H1 (cell line): Measurements from ENCODE around the gene POLR2A. TPM values are rescaled to one million over a fixed set of nuclear protein-coding genes. Genes with fewer than 3 reads are reported as not detected.

Experiments used
- CTCF ChIA-PET: fragments of 300-600 bp; sonication (Branson Sonifier 250); formaldehyde crosslinking; loops from one replicate; lab custom pipeline; 2021; ENCODE audit not compliant: partially characterized antibody; lab: Charles Lee
- POLR2A ChIA-PET: fragments of 300-600 bp; sonication (Branson Sonifier 250); formaldehyde crosslinking; loops from one replicate; lab custom pipeline; 2021; ENCODE audit warnings: inconsistent platforms; ENCODE audit not compliant: partially characterized antibody; lab: Charles Lee
- DNase-seq, 2 experiments: peaks; one replicate each; pipeline versions ENCODE4 v3.0.0 to v3.0.0-alpha.2; 2010 to 2022; ENCODE audit warnings: low spot score in 2 of 2, low read depth in 1 of 2, mixed read lengths in 1 of 2
- FAIRE-seq: peaks from 2 replicates; lab custom pipeline; 2011; peaks lifted over from hg19 to GRCh38; lab: Jason Lieb, UNC
- H2AFZ ChIP-seq: 2 replicates; pipeline ENCODE4 v1.8.1; 2012; ENCODE audit warnings: low read length, inconsistent platforms
- H2AK5ac ChIP-seq: 2 replicates; pipeline ENCODE4 v1.6.1; 2013; ENCODE audit warnings: low read depth, low read length
- H2BK120ac ChIP-seq: replicated peaks from 2 replicates; pipeline ENCODE3; 2013; ENCODE audit warnings: low read depth, low read length, inconsistent platforms
- H2BK12ac ChIP-seq: 2 replicates; pipeline ENCODE4 v1.6.1; 2013; ENCODE audit warnings: low read depth, low read length
- H2BK15ac ChIP-seq: 2 replicates; pipeline ENCODE4 v1.6.1; 2013; ENCODE audit warnings: low read length
- H2BK20ac ChIP-seq: 2 replicates; pipeline ENCODE4 v1.6.1; 2013; ENCODE audit warnings: low read length
- H2BK5ac ChIP-seq: 2 replicates; pipeline ENCODE4 v1.6.1; 2013; ENCODE audit warnings: low read depth, low read length
- H3K14ac ChIP-seq: 2 replicates; pipeline ENCODE4 v1.6.1; 2013; ENCODE audit warnings: inconsistent platforms; ENCODE audit not compliant: insufficient read length
- H3K18ac ChIP-seq: 2 replicates; pipeline ENCODE4 v1.6.1; 2013; ENCODE audit warnings: low read length; ENCODE audit errors: extremely low read depth
- H3K23ac ChIP-seq: 2 replicates; pipeline ENCODE4 v1.6.1; 2013; ENCODE audit warnings: inconsistent platforms; ENCODE audit not compliant: insufficient read length
- H3K23me2 ChIP-seq: 2 replicates; pipeline ENCODE4 v1.6.1; 2013; ENCODE audit warnings: low read depth, low read length
- H3K27ac ChIP-seq: 2 replicates; pipeline ENCODE4 v1.6.1; 2011; ENCODE audit warnings: low read depth, low read length, inconsistent platforms
- H3K27me3 ChIP-seq, 4 experiments: replicated peaks in 1 of 4; 1 replicate in 1 of 4; 2 replicates in 3 of 4; pipeline versions ENCODE4 v1.6.1 to v1.8.1; 2011 to 2013; ENCODE audit warnings: low read length in 3 of 4, mild to moderate bottlenecking in 3 of 4, inconsistent platforms in 2 of 4, mixed read lengths in 2 of 4, moderate library complexity in 1 of 4; ENCODE audit not compliant: control insufficient read depth in 3 of 4, insufficient read depth in 3 of 4; ENCODE audit errors: extremely low read depth in 1 of 4
- H3K36me3 ChIP-seq, 4 experiments: 2 replicates each; pipeline versions ENCODE4 v1.6.1 to v1.8.1; 2011 to 2013; ENCODE audit warnings: mild to moderate bottlenecking in 4 of 4, low read length in 3 of 4, moderate library complexity in 2 of 4, control low read depth in 1 of 4, inconsistent platforms in 1 of 4; ENCODE audit not compliant: insufficient read depth in 4 of 4, control insufficient read depth in 2 of 4
- H3K4ac ChIP-seq: replicated peaks from 2 replicates; pipeline ENCODE3; 2013; ENCODE audit warnings: low read length, low read depth, mixed read lengths, inconsistent platforms; ENCODE audit not compliant: insufficient read length
- H3K4me1 ChIP-seq, 4 experiments: replicated peaks in 1 of 4; 1 replicate in 1 of 4; 2 replicates in 3 of 4; pipeline versions ENCODE4 v1.6.1 to v1.8.1; 2011 to 2013; ENCODE audit warnings: low read length in 3 of 4, inconsistent platforms in 2 of 4, mixed read lengths in 1 of 4; ENCODE audit not compliant: insufficient read depth in 4 of 4, control insufficient read depth in 3 of 4
- H3K4me2 ChIP-seq, 2 experiments: 2 replicates each; pipeline versions ENCODE4 v1.6.1 to v1.8.1; 2011 to 2013; ENCODE audit warnings: low read depth in 2 of 2, low read length in 2 of 2, control low read depth in 1 of 2, inconsistent platforms in 1 of 2, mild to moderate bottlenecking in 1 of 2; ENCODE audit not compliant: insufficient read depth in 1 of 2
- H3K4me3 ChIP-seq, 4 experiments: fragments of 200-600, 300-600 bp in 1 of 4; sonication (generic), shearing (Covaris generic), sonication (Bioruptor Twin) in 1 of 4; 2 replicates each; pipeline versions ENCODE4 v1.5.1 to v1.8.1; 2011 to 2016; ENCODE audit warnings: low read length in 4 of 4, low read depth in 3 of 4, control low read depth in 2 of 4, inconsistent platforms in 2 of 4, mild to moderate bottlenecking in 2 of 4, mixed read lengths in 1 of 4, moderate library complexity in 1 of 4; ENCODE audit not compliant: insufficient read depth in 2 of 4; ENCODE audit errors: extremely low read depth in 1 of 4
- H3K56ac ChIP-seq: replicated peaks from 2 replicates; pipeline ENCODE3; 2013; ENCODE audit warnings: low read depth, mild to moderate bottlenecking, mixed read lengths, low read length, inconsistent platforms; ENCODE audit not compliant: insufficient read length
- H3K79me1 ChIP-seq: 2 replicates; pipeline ENCODE4 v1.6.1; 2013; ENCODE audit warnings: low read depth, low read length, control low read depth
- H3K79me2 ChIP-seq, 2 experiments: 2 replicates each; pipeline versions ENCODE4 v1.6.1 to v1.8.1; 2012 to 2013; ENCODE audit warnings: low read length in 2 of 2, mild to moderate bottlenecking in 2 of 2, inconsistent platforms in 1 of 2; ENCODE audit not compliant: insufficient read depth in 2 of 2, control insufficient read depth in 1 of 2
- H3K9ac ChIP-seq, 4 experiments: replicated peaks in 1 of 4; 1 replicate in 1 of 4; 2 replicates in 3 of 4; pipeline versions ENCODE4 v1.6.1 to v1.8.1; 2011 to 2013; ENCODE audit warnings: low read depth in 3 of 4, low read length in 3 of 4, control low read depth in 2 of 4, mild to moderate bottlenecking in 2 of 4, moderate library complexity in 2 of 4, inconsistent platforms in 1 of 4; ENCODE audit errors: extremely low read depth in 1 of 4
- H3K9me3 ChIP-seq, 2 experiments: 2 replicates each; pipeline versions ENCODE4 v1.6.1 to v1.8.1; 2012 to 2013; ENCODE audit warnings: mild to moderate bottlenecking in 2 of 2, moderate library complexity in 2 of 2, control low read depth in 1 of 2, inconsistent platforms in 1 of 2, low read depth in 1 of 2, low read length in 1 of 2, mixed read lengths in 1 of 2; ENCODE audit not compliant: insufficient read depth in 2 of 2
- H4K20me1 ChIP-seq, 2 experiments: replicated peaks in 1 of 2; 2 replicates each; pipeline versions ENCODE3 to v1.8.1; 2011 to 2013; ENCODE audit warnings: inconsistent platforms in 2 of 2, low read length in 2 of 2, mild to moderate bottlenecking in 1 of 2; ENCODE audit not compliant: insufficient read depth in 2 of 2, control insufficient read depth in 1 of 2
- H4K5ac ChIP-seq: 2 replicates; pipeline ENCODE4 v1.6.1; 2013; ENCODE audit warnings: low read length, low read depth, mixed read lengths, inconsistent platforms; ENCODE audit not compliant: insufficient read length
- H4K8ac ChIP-seq: 2 replicates; pipeline ENCODE4 v1.8.0; 2013; ENCODE audit warnings: mild to moderate bottlenecking, moderate library complexity, low read length, inconsistent platforms; ENCODE audit not compliant: insufficient read depth; ENCODE audit errors: extremely low read depth
- H4K91ac ChIP-seq: replicated peaks from 2 replicates; pipeline ENCODE3; 2013; ENCODE audit warnings: low read length, mixed read lengths, inconsistent platforms; ENCODE audit not compliant: insufficient read length
- CTBP2 ChIP-seq: IDR thresholded peaks from 2 replicates; pipeline ENCODE4 v1.7.0; 2011; ENCODE audit warnings: borderline replicate concordance, mild to moderate bottlenecking, moderate library complexity, mixed read lengths, low read length; ENCODE audit not compliant: insufficient read depth, insufficient read length
- GTF2F1 ChIP-seq: IDR thresholded peaks from 2 replicates; pipeline ENCODE4 v1.6.1; 2012; ENCODE audit warnings: low read depth, low read length, improper control_type of control experiment, borderline replicate concordance
- JUND ChIP-seq: IDR thresholded peaks from 2 replicates; pipeline ENCODE4 v1.6.1; 2011; ENCODE audit warnings: mild to moderate bottlenecking, improper control_type of control experiment, low read length
- KDM1A ChIP-seq: fragments of 200-600, 300-600 bp; sonication (generic); IDR thresholded peaks from 2 replicates; pipeline ENCODE4 v1.7.1; 2016; ENCODE audit warnings: mild to moderate bottlenecking, low read length, borderline replicate concordance
- MAFK ChIP-seq: IDR thresholded peaks from 2 replicates; pipeline ENCODE4 v1.6.1; 2012; ENCODE audit warnings: low read depth, mild to moderate bottlenecking, improper control_type of control experiment, low read length
- SIRT6 ChIP-seq: IDR thresholded peaks from one replicate; pipeline ENCODE4 v1.7.1; 2012; ENCODE audit warnings: low read length, inconsistent platforms
- ZNF274 ChIP-seq: IDR thresholded peaks from 2 replicates; pipeline ENCODE4 v1.7.0; 2012; ENCODE audit warnings: low read length, borderline replicate concordance; ENCODE audit errors: extremely low read depth
- WGBS, 2 experiments: shearing (Covaris generic) in 1 of 2; methylation state at CpG; one replicate each; pipeline versions ENCODE4 v1.1.6 to v1.1.7; 2013 to 2015; ENCODE audit warnings: low lambda C conversion rate in 2 of 2, mixed read lengths in 2 of 2, inconsistent platforms in 1 of 2, low coverage in 1 of 2, missing lambda C conversion rate in 1 of 2; ENCODE audit not compliant: insufficient replicate concordance in 2 of 2, insufficient coverage in 1 of 2, insufficient read length in 1 of 2; ENCODE audit errors: extremely low coverage in 1 of 2, missing lambda C conversion rate in 1 of 2; 5-methylcytosine and 5-hydroxymethylcytosine counted together
- polyA plus RNA-seq, 7 experiments: library from polyadenylated mRNA; depleted of rRNA in 3 of 7; stranded (reverse) in 5 of 7; unstranded in 2 of 7; fragments of >200 nt in 5 of 7; fragments of 200-250 nt in 2 of 7; gene quantifications; 1 replicate in 5 of 7; 2 replicates in 1 of 7; 4 replicates in 1 of 7; pipeline versions ENCODE4 v1.2.1 to v1.2.3, GENCODE V29; 2011 to 2013; ENCODE audit warnings: missing spikeins in 2 of 7, mixed read lengths in 2 of 7
- total RNA-seq: library from RNA; stranded (reverse); fragmentation: NEBNext Ultra II Directional; extraction: Animal tissue kit (Norgen Biotek cat#: 25700); gene quantifications from 2 replicates; pipeline ENCODE4 v1.2.1, GENCODE V29; 2021

The POLR2A gene
- total and polyA plus RNA-seq, 2 of the 8 experiments (the other 6 are each of a cell fraction or from before 2014, with no cell fraction given), result 26.8 to 150 TPM

DNA sequence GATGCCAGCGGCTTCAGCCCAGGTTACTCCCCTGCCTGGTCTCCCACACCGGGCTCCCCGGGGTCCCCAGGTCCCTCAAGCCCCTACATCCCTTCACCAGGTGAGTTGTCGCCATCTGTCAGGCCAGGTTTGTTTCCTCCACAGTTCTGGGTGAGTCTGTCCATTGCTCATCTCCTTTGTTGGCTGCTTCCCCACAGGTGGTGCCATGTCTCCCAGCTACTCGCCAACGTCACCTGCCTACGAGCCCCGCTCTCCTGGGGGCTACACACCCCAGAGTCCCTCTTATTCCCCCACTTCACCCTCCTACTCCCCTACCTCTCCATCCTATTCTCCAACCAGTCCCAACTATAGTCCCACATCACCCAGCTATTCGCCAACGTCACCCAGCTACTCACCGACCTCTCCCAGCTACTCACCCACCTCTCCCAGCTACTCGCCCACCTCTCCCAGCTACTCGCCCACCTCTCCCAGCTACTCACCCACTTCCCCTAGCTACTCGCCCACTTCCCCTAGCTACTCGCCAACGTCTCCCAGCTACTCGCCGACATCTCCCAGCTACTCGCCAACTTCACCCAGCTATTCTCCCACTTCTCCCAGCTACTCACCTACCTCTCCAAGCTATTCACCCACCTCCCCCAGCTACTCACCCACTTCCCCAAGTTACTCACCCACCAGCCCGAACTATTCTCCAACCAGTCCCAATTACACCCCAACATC, 28.8 kb downstream of the POLR2A start:
- Histone ChIP-seq H3K4me1 (no peaks in the 10 kb centered on the region), H2BK20ac (no peak overlapping the region), H2BK5ac (no peak overlapping the region), H3K27ac (no peak overlapping the region), H3K9me3 (no peaks in the 10 kb centered on the region; a peak in 1 of 4 replicates), H4K91ac (no peak overlapping the region), H3K4me2 (no peak overlapping the region), H3K23me2 (peaks cover 5% of the 10 kb centered on the region; the same call in 1 of the 2 replicates), H3K23ac (no peak overlapping the region), H4K20me1 (peaks cover 0 to 17% of the 10 kb centered on the region in 2 experiments), H3K56ac (no peak overlapping the region), H4K8ac (no peak overlapping the region), H3K79me2 (no peaks in the 10 kb centered on the region), H3K27me3 (no peaks in the 10 kb centered on the region), H2AK5ac (no peak overlapping the region), H3K9ac (no peak overlapping the region), H3K14ac (no peak overlapping the region), H3K36me3 (peaks cover 28 to 60% (median 55%) of the 10 kb centered on the region in 4 experiments), H2BK12ac (no peak overlapping the region), H2BK15ac (no peak overlapping the region), H2BK120ac (no peak overlapping the region), H3K4me3 (no peak overlapping the region), H2AFZ (no peak overlapping the region), H3K4ac (no peak overlapping the region), H3K79me1 (no peaks in the 10 kb centered on the region; the same call in 1 of the 2 replicates), H4K5ac (no peak overlapping the region), H3K18ac (no peak overlapping the region)
- ChIA-PET POLR2A (interaction anchor here (0.8 to 4.5 kb wide), 10 partner anchors 14 to 78 kb away, joined by 3 to 24 read pairs (median 4); partner anchors contain the start of genes MPDU1, POLR2A, SENP3 and TMEM102), CTCF (interaction anchor here (0.5 to 11.8 kb wide), 21 partner anchors 8 to 557 kb away, joined by 3 to 251 read pairs (median 6); partner anchors contain the start of genes SENP3, TMEM256, TMEM95 and TNFSF13)
- no peak for DNase-seq
- no peak for TF ChIP-seq CTBP2
- TF ChIP-seq ZNF274, result no peak
- TF ChIP-seq SIRT6, result no peak
- TF ChIP-seq MAFK, result no peak
- TF ChIP-seq GTF2F1, result no peak
- TF ChIP-seq KDM1A, result no peak
- no peak for TF ChIP-seq JUND
- no peak for FAIRE-seq
- WGBS, 2 experiments, result 92% methylated on average over 19 of the region's 20 CpGs; no CpG with 5 or more reads in 1 of the 2 experiments
